Right cardiac atrium (tissue), 5 donors: ENCODE data around the gene ADM5. TPM values are rescaled to one million over a fixed set of nuclear protein-coding genes. Genes with fewer than 3 reads are reported as not detected.

Experiments
- ATAC-seq, 2 donors: fragments of 200-7000 bp; cut with Tn5 transposase; one replicate each; pipeline versions ENCODE4 v1.8.0 to v1.9.1; 2020; ENCODE audit warnings: moderate library complexity in 2 of 2, mild to moderate bottlenecking in 1 of 2
- DNase-seq, 3 donors: peaks; one replicate each; pipeline ENCODE4 v3.0.0-alpha.2; 2020
- H3K27ac ChIP-seq: one replicate; pipeline ENCODE4 v1.5.1; 2013; ENCODE audit warnings: mild to moderate bottlenecking, low read length, control low read depth, moderate library complexity
- H3K27me3 ChIP-seq: one replicate; pipeline ENCODE4 v1.6.1; 2013; ENCODE audit not compliant: control insufficient read depth, insufficient read depth
- H3K4me1 ChIP-seq: one replicate; pipeline ENCODE4 v1.6.1; 2013; ENCODE audit warnings: low read length; ENCODE audit not compliant: control insufficient read depth, insufficient read depth
- H3K4me3 ChIP-seq: one replicate; pipeline ENCODE4 v1.5.1; 2013; ENCODE audit warnings: low read length, control low read depth
- H3K9me3 ChIP-seq: one replicate; pipeline ENCODE4 v1.6.1; 2013; ENCODE audit warnings: low read length; ENCODE audit not compliant: control insufficient read depth
- WGBS: extraction: QIAGEN DNeasy Blood & Tissue Kit; methylation state at CpG from one replicate; pipeline ENCODE4 v1.1.7; 2013; 5-methylcytosine and 5-hydroxymethylcytosine counted together
- intact Hi-C, 4 donors: fragments of 100-400 bp; cut with DNase I; formaldehyde crosslinking; loops; one replicate each; pipeline versions ENCODE4 v1.11.0 to v1.14.0; 2022 to 2023
- polyA plus RNA-seq: library from polyadenylated mRNA; stranded (reverse); fragments of 200-250 nt; gene quantifications from one replicate; pipeline ENCODE4 v1.2.3, GENCODE V29; 2013
- total RNA-seq, 4 donors: library from RNA; stranded (reverse); fragmentation: NEBNext Ultra II Directional; extraction: Animal tissue kit (Norgen Biotek cat#: 25700); gene quantifications; one replicate each; pipeline ENCODE4 v1.2.1, GENCODE V29; 2021
- donor health status: healthy with polysubstance abuse.
- donor health status: DM: no; HTN: yes; CAD: no.
- donor health status: DM: no; HTN: no; CAD: no.
- donor health status: DM: no; HTN: yes; CAD: no; lungs with severe emphysema.
- donor health status: DM: yes; HTN: yes; CAD: no.

The ADM5 gene
- total and polyA plus RNA-seq, 5 donors = 0.28 to 0.82 (median 0.45) TPM

- DNase-seq (peak in 1 of 3 donors; percentile 46), ATAC-seq (no peak)
- H3K4me1 ChIP-seq = no peaks in the 10 kb centered on the region
- H3K4me3 ChIP-seq = no peak overlapping the region
- H3K9me3 ChIP-seq = no peaks in the 10 kb centered on the region
- 85% methylated on average over 15 of the region's 15 CpGs for WGBS
- intact Hi-C loops = loop anchor here in 1 of 4 donors (10.0 kb wide), 1 partner anchor 66 kb away; the partner anchor contains the start of gene PRR12
- H3K27me3 ChIP-seq = no peaks in the 10 kb centered on the region
- H3K27ac ChIP-seq = no peak overlapping the region
Observed at GRCh38 chr19:49660338-49660961, 28.9 kb upstream of the ADM5 start.

DNA sequence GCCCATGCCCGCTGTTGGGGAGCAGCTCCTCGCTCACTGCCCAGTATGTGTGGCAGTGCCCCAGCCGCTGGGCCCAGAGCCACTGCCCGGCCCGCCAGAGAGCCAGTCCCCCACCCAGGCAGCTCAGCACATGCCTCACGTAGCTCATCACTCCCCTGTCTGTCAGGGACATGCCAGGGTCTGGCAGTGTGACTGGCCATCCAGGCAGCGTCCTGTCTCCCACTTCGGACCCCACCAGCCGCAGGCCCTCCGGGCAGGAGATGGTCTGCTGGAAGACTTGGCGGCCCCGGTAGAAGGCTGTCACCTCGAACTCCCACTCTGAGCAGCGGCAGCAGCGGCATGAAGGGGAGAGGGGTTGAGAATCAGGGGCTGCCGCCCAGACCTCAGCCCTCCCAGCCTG lies 27.4 kb upstream of the ADM5 start:
- intact Hi-C loops = loop anchor here in 1 of 4 donors (10.0 kb wide), 1 partner anchor 67 kb away; the partner anchor contains the start of gene PRR12
- ATAC-seq (no peak), DNase-seq (peak in 2 of 3 donors; percentile 47 to 58)
- Histone ChIP-seq H3K4me3 (no peak overlapping the region), H3K4me1 (no peaks in the 10 kb centered on the region), H3K27me3 (no peaks in the 10 kb centered on the region), H3K27ac (no peak overlapping the region), H3K9me3 (no peaks in the 10 kb centered on the region)
- WGBS = 89% methylated on average over 16 of the region's 16 CpGs

DNA sequence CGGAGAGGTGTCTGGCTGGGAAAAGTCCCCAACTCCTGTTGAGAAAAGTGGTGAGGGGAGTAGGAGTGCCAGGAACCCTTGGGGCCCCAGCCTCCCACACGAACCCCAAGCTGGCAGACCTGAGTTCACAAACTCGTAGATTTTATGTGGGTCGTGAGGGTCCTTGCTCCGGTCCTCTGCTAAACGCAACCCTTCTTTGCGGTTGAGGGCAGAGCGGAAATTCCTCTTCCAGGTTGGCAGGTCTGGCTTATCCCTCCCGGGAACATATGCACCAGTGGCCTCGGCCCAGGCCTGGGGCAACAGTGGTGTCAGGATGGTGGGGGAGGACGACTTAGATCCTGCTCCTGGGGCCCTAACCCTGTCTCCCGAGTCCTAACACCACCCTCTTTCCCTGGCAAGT lies 26.2 kb upstream of the ADM5 start:
- Histone ChIP-seq H3K9me3 (no peaks in the 10 kb centered on the region), H3K27me3 (no peaks in the 10 kb centered on the region), H3K4me1 (no peaks in the 10 kb centered on the region), H3K27ac (no peak overlapping the region), H3K4me3 (no peak overlapping the region)
- DNase-seq = peak in 2 of 3 donors; percentile 40 to 41
- ATAC-seq = no peak
- WGBS = 85% methylated on average over 12 of the region's 12 CpGs
- intact Hi-C loops = loop anchor here in 1 of 4 donors (10.0 kb wide), 1 partner anchor 68 kb away; the partner anchor contains the start of gene PRR12

GRCh38 chr19:49664171-49665035 lies 25.0 kb upstream of the ADM5 start:
- DNase-seq (peak; percentile 89 to 96 (median 96)), ATAC-seq (peak; percentile 82 to 83)
- H3K4me3 ChIP-seq = peak overlapping the region; percentile 70
- intact Hi-C loops = loop anchor here in 1 of 4 donors (10.0 kb wide), 1 partner anchor 70 kb away; the partner anchor contains the start of gene PRR12
- H3K9me3 ChIP-seq = no peaks in the 10 kb centered on the region
- peak overlapping the region; percentile 89 for H3K27ac ChIP-seq
- WGBS = 1% methylated on average over 53 of the region's 53 CpGs
- no peaks in the 10 kb centered on the region for H3K4me1 ChIP-seq
- no peaks in the 10 kb centered on the region for H3K27me3 ChIP-seq

GRCh38 chr19:49665036-49665350 lies 24.4 kb upstream of the ADM5 start:
- H3K27ac ChIP-seq = peak overlapping the region; percentile 89
- no peaks in the 10 kb centered on the region for H3K27me3 ChIP-seq
- H3K4me1 ChIP-seq = no peaks in the 10 kb centered on the region
- H3K9me3 ChIP-seq = no peaks in the 10 kb centered on the region
- ATAC-seq = no peak
- H3K4me3 ChIP-seq = peak overlapping the region; percentile 70
- DNase-seq = no peak
- 1% methylated on average over 7 of the region's 7 CpGs for WGBS
- intact Hi-C loops = loop anchor here in 1 of 4 donors (10.0 kb wide), 1 partner anchor 70 kb away; the partner anchor contains the start of gene PRR12

DNA sequence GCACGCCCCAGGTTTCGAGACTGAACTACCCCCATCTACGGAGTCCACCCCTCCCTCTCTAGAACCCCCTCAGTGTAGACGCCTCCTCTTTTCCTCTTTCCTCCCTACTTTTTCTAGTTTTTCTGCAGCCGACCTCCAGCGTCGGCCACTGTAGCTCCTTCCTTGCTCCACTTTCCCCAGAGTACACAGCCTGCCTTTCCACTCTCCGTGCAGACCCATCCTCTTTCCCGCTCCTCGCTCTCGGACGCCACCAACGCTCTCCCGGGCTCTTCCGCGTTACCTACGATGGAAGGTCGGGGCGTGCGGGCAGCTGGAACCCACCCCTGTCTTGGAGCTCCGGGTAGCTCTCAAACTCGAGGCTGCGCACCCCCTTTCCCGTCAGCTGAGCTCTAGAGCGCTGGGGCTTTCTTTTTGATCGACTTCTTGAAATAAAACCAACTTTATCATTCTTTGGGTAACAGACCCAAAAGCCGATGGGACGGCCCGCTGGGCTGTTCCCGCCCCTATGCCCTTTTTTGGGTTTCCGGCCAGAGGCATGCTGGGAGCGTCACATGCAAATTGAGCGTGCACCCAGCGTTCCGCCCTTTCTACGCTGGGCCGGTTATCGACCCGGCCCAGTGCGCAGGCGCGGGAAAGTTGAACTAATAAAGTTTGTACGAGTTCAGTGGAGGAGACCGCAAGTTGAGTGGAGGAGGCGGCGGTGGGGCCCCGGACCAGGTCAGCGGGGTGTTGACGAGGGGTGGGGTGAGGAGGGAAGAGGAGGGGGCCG lies 23.9 kb upstream of the ADM5 start, which contains the start of the genes BCL2L12 and IRF3:
Gene BCL2L12 (plus strand): TSS at position 583 of the 769 bp plus-strand sequence. CDS start 760 bp downstream, outside the sequence.
Gene IRF3 (minus strand): TSS at position 507 of the 769 bp plus-strand sequence. CDS start 1,019 bp downstream, outside the sequence.
- under 1% methylated on average over 50 of the region's 50 CpGs for WGBS
- H3K4me3 ChIP-seq = peak within 1 kb of the TSS; percentile 70
- intact Hi-C loops = loop anchor here in 1 of 4 donors (10.0 kb wide), 1 partner anchor 71 kb away; the partner anchor contains the start of gene PRR12
- H3K27me3 ChIP-seq = no peaks in the 10 kb centered on the region
- DNase-seq (peak; percentile 99), ATAC-seq (peak; percentile 91 to 94)
- no peaks in the 10 kb centered on the region for H3K4me1 ChIP-seq
- H3K27ac ChIP-seq = peak within 1 kb of the TSS; percentile 89
- no peaks in the 10 kb centered on the region for H3K9me3 ChIP-seq

DNA sequence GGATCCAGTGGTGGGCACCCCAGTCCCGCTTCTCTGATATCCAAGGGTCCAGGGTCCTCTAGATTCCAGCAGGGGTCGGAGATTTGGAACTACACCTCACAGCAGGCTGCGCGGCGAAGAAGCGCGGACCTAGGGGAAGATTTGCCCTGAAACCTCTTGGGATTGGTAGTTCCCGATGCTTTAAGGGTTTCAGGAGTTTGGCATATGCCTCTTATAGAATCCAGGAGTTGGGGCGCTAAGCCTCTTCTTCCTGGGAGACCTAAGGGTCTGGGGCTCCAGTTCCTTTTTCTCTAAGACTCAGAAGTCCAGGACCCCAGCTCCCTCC lies 23.3 kb upstream of the ADM5 start:
- no peaks in the 10 kb centered on the region for H3K9me3 ChIP-seq
- no peak overlapping the region for H3K27ac ChIP-seq
- no peaks in the 10 kb centered on the region for H3K4me1 ChIP-seq
- intact Hi-C loops = loop anchor here in 1 of 4 donors (10.0 kb wide), 1 partner anchor 71 kb away; the partner anchor contains the start of gene PRR12
- ATAC-seq (no peak), DNase-seq (no peak)
- under 1% methylated on average over 9 of the region's 9 CpGs for WGBS
- no peaks in the 10 kb centered on the region for H3K27me3 ChIP-seq
- peak overlapping the region; percentile 70 for H3K4me3 ChIP-seq

DNA sequence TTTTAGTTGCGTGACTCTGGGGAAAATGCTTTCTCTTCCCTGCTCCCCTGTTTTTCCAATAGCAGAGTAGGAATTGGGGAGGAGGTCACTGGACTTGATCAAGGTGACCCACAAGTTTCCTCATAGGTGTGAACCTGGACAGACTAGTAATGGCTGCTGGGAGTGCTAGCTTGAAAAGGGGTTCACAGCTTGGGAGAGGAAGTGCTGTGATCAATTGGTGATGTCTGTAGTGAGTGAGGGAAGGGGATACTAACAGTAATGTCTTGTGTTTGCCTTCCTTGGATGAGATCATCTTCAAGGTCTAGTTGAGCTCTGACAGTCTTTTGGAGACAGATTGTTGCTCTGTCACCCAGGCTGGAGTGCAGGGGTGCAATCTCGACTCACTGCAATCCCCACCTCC lies 21.9 kb upstream of the ADM5 start:
- H3K27ac ChIP-seq = no peak overlapping the region
- intact Hi-C loops = loop anchor here in 1 of 4 donors (10.0 kb wide), 1 partner anchor 73 kb away; the partner anchor contains the start of gene PRR12
- no peaks in the 10 kb centered on the region for H3K4me1 ChIP-seq
- no peaks in the 10 kb centered on the region for H3K27me3 ChIP-seq
- no peak for DNase-seq
- H3K9me3 ChIP-seq = no peaks in the 10 kb centered on the region
- ATAC-seq = no peak
- no peak overlapping the region for H3K4me3 ChIP-seq
- 93% methylated on average over 2 of the region's 2 CpGs for WGBS

DNA sequence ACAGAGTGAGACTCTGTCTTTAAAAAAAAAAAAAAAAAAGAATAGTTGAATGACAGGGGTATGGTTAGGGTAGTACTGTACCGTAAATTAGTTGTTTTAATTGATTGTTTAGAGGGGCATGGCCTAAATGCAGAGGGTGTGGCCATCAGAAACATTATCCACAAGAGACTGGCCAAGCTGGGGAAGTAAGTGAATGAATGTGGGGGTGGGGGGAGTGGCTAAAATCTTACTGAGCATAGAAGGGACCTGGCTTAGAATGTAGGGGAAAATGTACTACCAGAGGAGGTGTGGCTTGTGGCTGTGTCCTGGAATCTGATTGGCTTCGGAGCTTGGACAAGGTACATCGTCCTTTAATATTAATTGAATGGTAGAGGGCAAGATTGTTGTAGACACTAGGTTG lies 19.9 kb upstream of the ADM5 start:
- no peak overlapping the region for H3K4me3 ChIP-seq
- no peak overlapping the region for H3K27ac ChIP-seq
- 89% methylated on average over 3 of the region's 3 CpGs for WGBS
- no peak for DNase-seq
- intact Hi-C loops = loop anchor here in 1 of 4 donors (10.0 kb wide), 1 partner anchor 75 kb away; the partner anchor contains the start of gene PRR12
- no peaks in the 10 kb centered on the region for H3K9me3 ChIP-seq
- no peaks in the 10 kb centered on the region for H3K27me3 ChIP-seq
- ATAC-seq = no peak
- no peaks in the 10 kb centered on the region for H3K4me1 ChIP-seq
